Fibroblast of the aortic adventitia (primary cell): Measurements from ENCODE around the gene SERPINB11. TPM values are rescaled to one million over a fixed set of nuclear protein-coding genes. Genes with fewer than 3 reads are reported as not detected.

Experiments
- DNase-seq: peaks from one replicate; pipeline ENCODE4 v3.0.0-alpha.2; 2010; ENCODE audit warnings: low read depth
- H3K4me3 ChIP-seq: 2 replicates; pipeline ENCODE4 v1.5.1; 2011; ENCODE audit warnings: low read depth, mild to moderate bottlenecking, control low read depth, low read length, moderate library complexity
- total RNA-seq: library from RNA; depleted of rRNA; stranded (reverse); fragments of >200 nt; gene quantifications from 2 replicates; pipeline ENCODE4 v1.2.3, GENCODE V29; 2012; ENCODE audit warnings: low replicate concordance
- TF ChIP-seq, protein P1 (sequence below): IDR thresholded peaks from 2 replicates; pipeline ENCODE4 v1.5.1; 2011; ENCODE audit warnings: mild to moderate bottlenecking, low read length, control low read depth, inconsistent platforms; ENCODE audit not compliant: insufficient read depth

The SERPINB11 gene
- total RNA-seq, 1 donor, result not detected

DNA sequence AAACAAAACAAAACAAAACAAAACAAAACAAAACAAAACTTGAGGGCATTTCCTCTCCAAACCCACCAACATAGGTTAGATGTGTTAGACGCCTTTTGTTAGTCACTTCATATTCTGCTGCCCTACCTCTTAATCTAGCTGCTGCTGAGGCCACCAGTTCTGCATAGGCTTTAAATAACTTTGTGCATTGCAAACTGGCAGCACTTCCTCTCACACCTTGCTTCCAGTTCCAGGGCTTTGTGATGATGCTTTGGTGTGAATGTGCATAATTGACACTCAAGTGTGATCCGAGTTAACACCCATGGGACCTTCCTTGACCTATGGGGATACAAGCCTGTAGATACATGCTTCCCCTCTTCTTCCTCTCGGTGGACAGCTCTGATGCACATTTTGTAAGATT is 2.3 kb upstream of the SERPINB11 start:
- TF ChIP-seq, protein P1, sequence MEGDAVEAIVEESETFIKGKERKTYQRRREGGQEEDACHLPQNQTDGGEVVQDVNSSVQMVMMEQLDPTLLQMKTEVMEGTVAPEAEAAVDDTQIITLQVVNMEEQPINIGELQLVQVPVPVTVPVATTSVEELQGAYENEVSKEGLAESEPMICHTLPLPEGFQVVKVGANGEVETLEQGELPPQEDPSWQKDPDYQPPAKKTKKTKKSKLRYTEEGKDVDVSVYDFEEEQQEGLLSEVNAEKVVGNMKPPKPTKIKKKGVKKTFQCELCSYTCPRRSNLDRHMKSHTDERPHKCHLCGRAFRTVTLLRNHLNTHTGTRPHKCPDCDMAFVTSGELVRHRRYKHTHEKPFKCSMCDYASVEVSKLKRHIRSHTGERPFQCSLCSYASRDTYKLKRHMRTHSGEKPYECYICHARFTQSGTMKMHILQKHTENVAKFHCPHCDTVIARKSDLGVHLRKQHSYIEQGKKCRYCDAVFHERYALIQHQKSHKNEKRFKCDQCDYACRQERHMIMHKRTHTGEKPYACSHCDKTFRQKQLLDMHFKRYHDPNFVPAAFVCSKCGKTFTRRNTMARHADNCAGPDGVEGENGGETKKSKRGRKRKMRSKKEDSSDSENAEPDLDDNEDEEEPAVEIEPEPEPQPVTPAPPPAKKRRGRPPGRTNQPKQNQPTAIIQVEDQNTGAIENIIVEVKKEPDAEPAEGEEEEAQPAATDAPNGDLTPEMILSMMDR, result no peak
- no peak overlapping the region for H3K4me3 ChIP-seq
- DNase-seq, result no peak

DNA sequence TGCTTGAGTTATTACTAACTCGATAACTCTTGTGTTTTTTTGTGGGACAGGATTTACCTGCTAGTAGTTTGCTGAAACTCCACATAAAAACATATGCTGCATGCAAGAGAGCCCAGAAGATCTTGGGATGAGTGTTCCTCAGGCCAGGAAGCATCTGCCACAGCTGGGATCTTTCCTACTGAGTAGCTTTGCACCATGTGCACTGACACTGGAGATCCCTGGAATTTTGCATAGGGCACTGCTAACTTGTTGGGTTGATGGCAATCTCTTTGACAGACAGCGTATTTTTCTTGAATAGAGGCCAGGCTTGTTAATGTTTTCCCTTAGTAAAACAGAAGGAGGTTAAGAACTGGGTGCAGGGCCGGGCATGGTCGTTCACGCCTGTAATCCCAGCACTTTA is 808 bp upstream of the SERPINB11 start:
- DNase-seq, result no peak
- no peak overlapping the region for H3K4me3 ChIP-seq
- TF ChIP-seq, protein P1, result no peak

DNA sequence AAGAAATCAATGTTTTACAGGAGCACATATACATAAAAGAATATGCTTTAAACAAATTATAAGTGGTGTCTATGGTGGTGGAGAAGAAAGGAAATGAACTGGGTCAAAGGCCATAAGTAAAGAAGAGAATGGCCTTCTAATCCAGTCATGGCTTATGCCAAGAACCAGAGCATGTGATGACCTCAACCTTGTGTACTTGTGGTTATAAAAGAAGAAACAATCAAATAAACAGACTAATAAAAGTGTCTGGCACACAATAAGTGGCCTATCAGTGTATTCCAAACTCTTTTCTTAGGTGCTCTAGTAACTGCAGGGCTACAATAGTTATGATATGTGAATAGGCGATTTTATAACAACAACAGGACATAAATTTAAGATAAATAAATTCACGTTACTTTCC is 2.6 kb downstream of the SERPINB11 start:
- DNase-seq, result no peak
- TF ChIP-seq, protein P1, result no peak
- H3K4me3 ChIP-seq, result no peak overlapping the region

DNA sequence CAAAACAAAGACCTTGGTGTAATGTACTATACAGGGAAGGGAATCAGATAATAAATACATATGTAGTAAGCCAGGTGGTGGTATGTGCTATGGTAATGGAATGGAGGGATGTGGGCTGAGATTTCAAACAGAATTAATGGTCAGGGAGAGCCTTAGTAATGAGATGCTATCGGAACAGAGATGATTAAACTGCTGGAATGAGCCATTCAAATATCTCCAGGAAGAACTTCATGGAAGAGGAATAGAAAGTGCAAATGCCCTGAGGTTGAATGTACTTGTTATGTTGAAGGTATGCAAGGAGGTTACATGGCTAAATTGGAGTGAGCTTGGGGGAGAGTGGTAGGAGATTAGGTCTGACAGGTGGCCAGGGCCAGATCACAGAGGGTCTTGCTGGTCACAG is 5.1 kb downstream of the SERPINB11 start:
- no peak overlapping the region for H3K4me3 ChIP-seq
- TF ChIP-seq, protein P1, result no peak
- no peak for DNase-seq

DNA sequence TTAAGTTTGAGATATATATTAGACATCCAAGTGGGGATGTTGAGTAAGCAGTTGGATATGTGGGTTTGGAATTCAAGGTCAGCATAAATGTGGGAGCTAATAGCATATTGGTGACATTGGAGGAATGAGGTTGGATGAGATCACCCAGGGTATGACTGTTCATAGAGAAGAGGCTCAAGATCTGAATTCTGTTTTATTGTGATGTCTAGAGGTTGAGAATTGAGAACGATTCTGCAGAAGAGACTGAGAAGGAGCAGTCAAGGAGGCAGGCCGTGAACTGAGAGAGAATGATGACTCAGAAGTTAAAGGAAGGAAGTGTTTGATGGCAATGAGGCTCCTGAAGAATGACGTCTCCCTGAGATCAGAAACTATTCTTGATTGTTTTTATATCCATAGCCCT is 5.9 kb downstream of the SERPINB11 start:
- no peak overlapping the region for H3K4me3 ChIP-seq
- TF ChIP-seq, protein P1, result no peak
- peak; percentile 45 for DNase-seq

- no peak for DNase-seq
- no peak overlapping the region for H3K4me3 ChIP-seq
- TF ChIP-seq, protein P1, result no peak
These were observed 23.1 kb downstream of the SERPINB11 start for GRCh38 chr18:63725682-63726480.

- DNase-seq, result peak; percentile 47
- TF ChIP-seq, protein P1, result no peak
These were observed 28.0 kb downstream of the SERPINB11 start for GRCh38 chr18:63730773-63731172.

More at GRCh38 chr18:63730773-63731172, 28.0 kb downstream of the SERPINB11 start:
- H3K4me3 ChIP-seq, result no peak overlapping the region
